HEK293 (cell line): ENCODE data around the gene IL17A.

Experiments used
- CTCF ChIA-PET: fragments of 350-600 bp; formaldehyde crosslinking; extraction: SDS; loops from one replicate; lab custom pipeline; 2021; ENCODE audit warnings: antibody characterized with exemption; lab: Yijun Ruan, JAX
- POLR2A ChIA-PET: fragments of 300-600 bp; formaldehyde crosslinking; extraction: SDS; loops from one replicate; lab custom pipeline; 2020; ENCODE audit warnings: antibody characterized with exemption, inconsistent platforms; lab: Yijun Ruan, JAX
- H3K27ac ChIP-seq: fragments of 200-500 bp; sonication (Bioruptor generic); 2 replicates; pipeline ENCODE4 v1.5.1; 2014; ENCODE audit warnings: low read depth, low read length, control low read depth, inconsistent platforms; ENCODE audit errors: extremely low read depth
- H3K36me3 ChIP-seq, 2 experiments: fragments of 200-500 bp in 1 of 2; sonication (Bioruptor generic) in 1 of 2; 1 replicate in 1 of 2; 2 replicates in 1 of 2; pipeline ENCODE4 v1.5.1; 2014 to 2017; ENCODE audit warnings: inconsistent platforms in 2 of 2, low read length in 2 of 2; ENCODE audit not compliant: control insufficient read depth in 2 of 2, insufficient read depth in 1 of 2
- H3K4me1 ChIP-seq: fragments of 200-500 bp; sonication (Bioruptor generic); 2 replicates; pipeline ENCODE4 v1.5.1; 2014; ENCODE audit warnings: mild to moderate bottlenecking, low read length, inconsistent platforms; ENCODE audit not compliant: control insufficient read depth, insufficient read depth
- H3K4me3 ChIP-seq: 2 replicates; pipeline ENCODE4 v1.5.1; 2011; ENCODE audit warnings: low read depth, mild to moderate bottlenecking, control low read depth, low read length, moderate library complexity
- H3K9me3 ChIP-seq: fragments of 200-500 bp; sonication (Bioruptor generic); 2 replicates; pipeline ENCODE4 v1.5.1; 2014; ENCODE audit warnings: low read depth, low read length, inconsistent platforms; ENCODE audit not compliant: control insufficient read depth, insufficient read depth
- GLIS2 ChIP-seq: fragments of 450-650 bp; formaldehyde crosslinking; IDR thresholded peaks from 2 replicates; pipeline ENCODE4 v1.5.1; 2016; ENCODE audit warnings: missing biosample characterization, missing genetic modification characterization
- PRDM10 ChIP-seq: fragments of 450-650 bp; formaldehyde crosslinking; IDR thresholded peaks from 2 replicates; pipeline ENCODE4 v1.5.1; 2016; ENCODE audit warnings: missing biosample characterization, missing genetic modification characterization
- REPIN1 ChIP-seq: fragments of 450-650 bp; formaldehyde crosslinking; IDR thresholded peaks from 2 replicates; pipeline ENCODE4 v1.5.1; 2017; ENCODE audit warnings: missing biosample characterization, missing genetic modification characterization, low read depth
- SALL2 ChIP-seq: fragments of 450-650 bp; formaldehyde crosslinking; IDR thresholded peaks from 2 replicates; pipeline ENCODE4 v1.5.0; 2017; ENCODE audit warnings: missing biosample characterization, mild to moderate bottlenecking, missing genetic modification characterization, borderline replicate concordance
- SP7 ChIP-seq: fragments of 450-650 bp; formaldehyde crosslinking; IDR thresholded peaks from 2 replicates; pipeline ENCODE4 v1.5.1; 2016; ENCODE audit warnings: missing biosample characterization, missing genetic modification characterization
- WT1 ChIP-seq: fragments of 450-650 bp; formaldehyde crosslinking; IDR thresholded peaks from 2 replicates; pipeline ENCODE4 v1.5.1; 2016; ENCODE audit warnings: missing biosample characterization, missing genetic modification characterization
- YY1 ChIP-seq: fragments of 450-650 bp; formaldehyde crosslinking; IDR thresholded peaks from 2 replicates; pipeline ENCODE4 v1.5.1; 2018; ENCODE audit warnings: missing biosample characterization, missing genetic modification characterization
- ZFP41 ChIP-seq: fragments of 450-650 bp; formaldehyde crosslinking; IDR thresholded peaks from 2 replicates; pipeline ENCODE4 v1.5.1; 2016; ENCODE audit warnings: missing biosample characterization, missing genetic modification characterization, borderline replicate concordance
- ZNF169 ChIP-seq: fragments of 450-650 bp; formaldehyde crosslinking; IDR thresholded peaks from 2 replicates; pipeline ENCODE4 v1.5.1; 2016; ENCODE audit warnings: missing biosample characterization, missing genetic modification characterization
- ZNF174 ChIP-seq: fragments of 450-650 bp; formaldehyde crosslinking; IDR thresholded peaks from 2 replicates; pipeline ENCODE4 v1.5.0; 2017; ENCODE audit warnings: missing biosample characterization, mild to moderate bottlenecking, missing genetic modification characterization
- ZNF221 ChIP-seq: fragments of 450-650 bp; formaldehyde crosslinking; IDR thresholded peaks from 2 replicates; pipeline ENCODE4 v1.5.1; 2017; ENCODE audit warnings: missing biosample characterization, missing genetic modification characterization, borderline replicate concordance
- ZNF223 ChIP-seq: fragments of 450-650 bp; formaldehyde crosslinking; IDR thresholded peaks from 2 replicates; pipeline ENCODE4 v1.5.1; 2016; ENCODE audit warnings: missing biosample characterization, missing genetic modification characterization
- ZNF23 ChIP-seq: fragments of 450-650 bp; formaldehyde crosslinking; IDR thresholded peaks from 2 replicates; pipeline ENCODE4 v1.5.1; 2016; ENCODE audit warnings: missing biosample characterization, missing genetic modification characterization, borderline replicate concordance
- ZNF274 ChIP-seq, 2 experiments: fragments of 200-500 bp in 1 of 2; fragments of 450-650 bp in 1 of 2; sonication (Bioruptor generic) in 1 of 2; formaldehyde crosslinking in 1 of 2; IDR thresholded peaks; 2 replicates each; pipeline versions ENCODE4 v1.5.1 to v1.6.1; 2014 to 2016; ENCODE audit warnings: borderline replicate concordance in 1 of 2, inconsistent platforms in 1 of 2, low read length in 1 of 2, missing biosample characterization in 1 of 2, missing genetic modification characterization in 1 of 2
- ZNF311 ChIP-seq: fragments of 450-650 bp; formaldehyde crosslinking; IDR thresholded peaks from 2 replicates; pipeline ENCODE4 v1.5.1; 2017; ENCODE audit warnings: missing biosample characterization, missing genetic modification characterization, borderline replicate concordance
- ZNF324 ChIP-seq: fragments of 450-650 bp; formaldehyde crosslinking; IDR thresholded peaks from 2 replicates; pipeline ENCODE4 v1.5.1; 2016; ENCODE audit warnings: missing biosample characterization, missing genetic modification characterization
- ZNF335 ChIP-seq: fragments of 450-650 bp; formaldehyde crosslinking; conservative IDR thresholded peaks from 2 replicates; pipeline ENCODE4 v1.5.1; 2016; ENCODE audit warnings: missing biosample characterization, missing genetic modification characterization
- ZNF510 ChIP-seq: fragments of 450-650 bp; formaldehyde crosslinking; IDR thresholded peaks from 2 replicates; pipeline ENCODE4 v1.5.1; 2018; ENCODE audit warnings: mild to moderate bottlenecking, missing genetic modification characterization, missing biosample characterization; ENCODE audit not compliant: insufficient replicate concordance
- ZNF544 ChIP-seq: fragments of 450-650 bp; formaldehyde crosslinking; IDR thresholded peaks from 2 replicates; pipeline ENCODE4 v1.5.0; 2017; ENCODE audit warnings: missing biosample characterization, missing genetic modification characterization
- ZNF549 ChIP-seq: fragments of 450-650 bp; IDR thresholded peaks from 2 replicates; pipeline ENCODE4 v1.5.1; 2018; ENCODE audit warnings: missing biosample characterization, missing genetic modification characterization, mild to moderate bottlenecking, inconsistent platforms, moderate library complexity
- ZNF580 ChIP-seq: fragments of 450-650 bp; formaldehyde crosslinking; IDR thresholded peaks from 2 replicates; pipeline ENCODE4 v1.5.1; 2016; ENCODE audit warnings: missing biosample characterization, missing genetic modification characterization
- ZNF596 ChIP-seq: fragments of 450-650 bp; IDR thresholded peaks from 2 replicates; pipeline ENCODE4 v1.5.0; 2018; ENCODE audit warnings: missing biosample characterization, mild to moderate bottlenecking, missing genetic modification characterization, moderate library complexity
- ZNF692 ChIP-seq: fragments of 450-650 bp; formaldehyde crosslinking; IDR thresholded peaks from 2 replicates; pipeline ENCODE4 v1.5.1; 2016; ENCODE audit warnings: missing biosample characterization, missing genetic modification characterization
- ZNF701 ChIP-seq: fragments of 450-650 bp; formaldehyde crosslinking; IDR thresholded peaks from 2 replicates; pipeline ENCODE4 v1.5.1; 2016; ENCODE audit warnings: missing biosample characterization, missing genetic modification characterization
- ZNF777 ChIP-seq: fragments of 450-650 bp; formaldehyde crosslinking; IDR thresholded peaks from 2 replicates; pipeline ENCODE4 v1.5.1; 2017; ENCODE audit warnings: missing biosample characterization, missing genetic modification characterization, borderline replicate concordance
- ZNF830 ChIP-seq: fragments of 450-650 bp; IDR thresholded peaks from 2 replicates; pipeline ENCODE4 v1.5.0; 2018; ENCODE audit warnings: missing biosample characterization, missing genetic modification characterization, low read depth, mild to moderate bottlenecking, moderate library complexity
- ZSCAN23 ChIP-seq: fragments of 450-650 bp; formaldehyde crosslinking; IDR thresholded peaks from 2 replicates; pipeline ENCODE4 v1.5.1; 2016; ENCODE audit warnings: missing biosample characterization, missing genetic modification characterization
- ZSCAN30 ChIP-seq: fragments of 450-650 bp; IDR thresholded peaks from 2 replicates; pipeline ENCODE4 v1.5.1; 2018; ENCODE audit warnings: missing biosample characterization, mild to moderate bottlenecking, missing genetic modification characterization, moderate library complexity

IL17A gene

GRCh38 chr6:52139985-52140680 lies 46.0 kb upstream of the IL17A start (continued):
- peak; percentile 39 for TF ChIP-seq PRDM10 (tag by site-specific recombination)
- no peak for TF ChIP-seq GLIS2
- no peak for TF ChIP-seq ZNF580 (tag by site-specific recombination)
- no peak for TF ChIP-seq ZNF311 (tag by site-specific recombination)
- peak; percentile 57 for TF ChIP-seq ZNF335 (tag by site-specific recombination)
- TF ChIP-seq ZNF544 = no peak
- TF ChIP-seq ZSCAN30 (tag by site-specific recombination) = no peak
- no peak for TF ChIP-seq ZNF701 (tag by site-specific recombination)
- no peak for TF ChIP-seq ZNF274 (IDR thresholded peaks at IDR 0.05; ENCODE audit: low read length)
- 0 out of 2 replicates have a peak, but pooled peaks have one; percentile 53 for TF ChIP-seq ZNF274 (tag by site-specific recombination; IDR thresholded peaks at IDR 0.05; ENCODE audit: borderline replicate concordance)
- no peak for TF ChIP-seq ZNF324 (tag by site-specific recombination)
- no peak for TF ChIP-seq ZNF223 (tag by site-specific recombination)
- no peak for TF ChIP-seq YY1 (tag by site-specific recombination)
- no peak for TF ChIP-seq ZNF221 (tag by site-specific recombination)
- TF ChIP-seq ZNF174 = no peak
- TF ChIP-seq ZNF777 (tag by site-specific recombination) = no peak
- no peak for TF ChIP-seq ZNF549 (tag by site-specific recombination)
- TF ChIP-seq ZNF596 (tag by site-specific recombination) = no peak
- TF ChIP-seq ZNF692 (tag by site-specific recombination) = peak; percentile 31; the same call in 1 of the 2 replicates

GRCh38 chr6:52141596-52141995 lies 44.6 kb upstream of the IL17A start:
- Histone ChIP-seq H3K9me3 (no peaks in the 10 kb centered on the region), H3K36me3 (no peaks in the 10 kb centered on the region), H3K4me1 (peaks cover 12% of the 10 kb centered on the region; the same call in 1 of the 2 replicates), H3K4me3 (no peak overlapping the region), H3K27ac (no peak overlapping the region)
- TF ChIP-seq ZNF23 (tag by site-specific recombination) (no peak), ZNF169 (tag by site-specific recombination) (no peak), ZNF510 (tag by site-specific recombination) (no peak), ZFP41 (no peak), SP7 (tag by site-specific recombination) (no peak), SALL2 (tag by site-specific recombination) (no peak), GLIS2 (no peak), REPIN1 (tag by site-specific recombination) (no peak), ZNF274 (IDR thresholded peaks at IDR 0.05; ENCODE audit: low read length) (no peak), ZNF274 (tag by site-specific recombination; IDR thresholded peaks at IDR 0.05; ENCODE audit: borderline replicate concordance) (no peak), ZNF830 (tag by site-specific recombination) (no peak), ZSCAN23 (tag by site-specific recombination) (no peak), WT1 (no peak)
- POLR2A ChIA-PET = no interaction called here
- CTCF ChIA-PET = interaction anchor here (0.6 kb wide), 1 partner anchor 10 kb away, joined by 3 read pairs; no protein-coding TSS in a partner anchor
